ENCODE data around the gene PRKAB1. TPM values are rescaled to one million over a fixed set of nuclear protein-coding genes. Genes with fewer than 3 reads are reported as not detected.

The PRKAB1 gene
- total RNA-seq, 1 experiment from 2014 or later = 25.0 TPM

DNA sequence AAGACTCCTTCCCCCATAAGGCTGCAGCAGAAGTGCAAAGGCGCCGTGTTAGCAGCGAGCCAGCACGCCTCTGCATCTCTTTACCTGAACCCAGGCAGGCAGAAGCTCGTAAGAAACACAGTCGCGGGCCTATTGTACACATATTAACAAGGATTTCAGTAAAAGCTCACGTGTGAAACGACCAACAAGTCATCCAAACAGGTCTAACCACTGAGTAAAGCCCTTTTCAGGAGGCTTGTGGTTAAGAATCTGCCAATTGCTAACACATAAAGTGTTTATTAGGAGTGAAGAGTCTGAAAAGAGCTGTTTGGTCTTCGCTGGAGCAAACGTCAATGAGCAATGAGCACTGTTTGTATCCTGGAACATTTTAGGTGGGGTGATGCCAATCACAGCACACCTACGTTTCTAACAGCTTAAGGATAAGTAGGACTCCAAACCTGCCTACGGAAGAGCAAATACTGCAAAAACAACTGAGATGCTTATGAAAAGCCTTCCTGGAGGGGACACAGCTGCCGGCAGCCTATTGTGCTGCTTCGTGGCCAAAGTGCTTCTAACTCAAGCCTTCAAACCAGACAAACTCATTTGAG lies 43.1 kb downstream of the PRKAB1 start:
- ChIA-PET CTCF (interaction anchor here (1.2 kb wide), 1 partner anchor 16 kb away, joined by 4 read pairs; no protein-coding TSS in a partner anchor), POLR2A (no interaction called here), RAD21 (ENCODE audit: low non-redundant PET in 1 of 2, low total read pairs in 2 of 2, uncharacterized antibody in 2 of 2, unreplicated experiment in 2 of 2) (no interaction called here)
- no peaks in the 10 kb centered on the region for H4K20me1 ChIP-seq (ENCODE audit: insufficient read depth)
- intact Hi-C loops (cut with micrococcal nuclease) = no loop called here
- H3K4me1 ChIP-seq (ENCODE audit: control insufficient read depth in 1 of 2, insufficient read depth in 2 of 2, low read length in 2 of 2) = peaks cover 6 to 10% of the 10 kb centered on the region in 2 experiments
- no peak overlapping the region for H3K4me2 ChIP-seq (ENCODE audit: low read length)
- no peaks in the 10 kb centered on the region; the same call in 1 of the 2 replicates for H3K79me2 ChIP-seq (ENCODE audit: insufficient read depth, low read length)
- no peak overlapping the region for H3K9ac ChIP-seq (ENCODE audit: low read length)
- no peak overlapping the region for H3K27ac ChIP-seq (ENCODE audit: low read depth, low read length)
- no TSS peak for BruUV-seq (replicated peaks)
- no peak for ATAC-seq
- no peaks in the 10 kb centered on the region for H3K27me3 ChIP-seq (ENCODE audit: insufficient read depth, low read length)
- no peak for TF ChIP-seq CBX3 (IDR thresholded peaks at IDR 0.05; ENCODE audit: low read depth)
- no peaks in the 10 kb centered on the region for H3K9me2 ChIP-seq (ENCODE audit: insufficient read depth)
- H2AFZ ChIP-seq (ENCODE audit: low read depth, low read length, poor library complexity, severe bottlenecking) = no peak overlapping the region
- no peaks in the 10 kb centered on the region for H3K9me3 ChIP-seq (ENCODE audit: control insufficient read depth in 1 of 2, insufficient read depth in 1 of 2, low read depth in 1 of 2, low read length in 2 of 2)
- DNase-seq (ENCODE audit: low read depth, low spot score) = no peak
- H3K36me3 ChIP-seq (ENCODE audit: control insufficient read depth in 1 of 2, insufficient read depth in 2 of 2, low read length in 2 of 2) = peaks cover 30 to 60% of the 10 kb centered on the region in 2 experiments
- H3K4me3 ChIP-seq (replicated peaks in 1 of 2; ENCODE audit: low read depth in 1 of 2, low read length in 2 of 2) = no peak overlapping the region

DNA sequence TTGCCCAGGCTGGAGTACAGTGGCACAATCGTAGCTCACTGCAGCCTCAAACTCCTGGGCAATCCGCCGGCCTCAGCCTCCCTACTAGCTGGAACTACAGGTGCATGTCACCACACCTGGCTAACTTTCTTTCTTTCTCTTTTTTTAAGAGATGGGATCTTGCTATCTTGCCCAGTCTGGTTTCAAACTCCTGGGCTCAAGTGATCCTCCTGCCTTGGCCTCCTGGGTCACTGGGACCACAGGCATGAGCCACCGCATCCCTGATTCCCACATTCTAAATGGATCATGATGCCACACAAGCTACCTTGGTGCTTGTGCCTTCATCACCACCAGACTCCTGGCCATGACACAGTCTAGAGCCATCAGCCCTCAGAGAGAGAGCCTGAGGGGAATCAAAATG lies 43.8 kb downstream of the PRKAB1 start:
- CTCF ChIA-PET = no interaction called here
- peaks cover 11 to 16% of the 10 kb centered on the region in 2 experiments for H3K4me1 ChIP-seq (ENCODE audit: control insufficient read depth in 1 of 2, insufficient read depth in 2 of 2, low read length in 2 of 2)
- no peaks in the 10 kb centered on the region; the same call in 1 of the 2 replicates for H3K79me2 ChIP-seq (ENCODE audit: insufficient read depth, low read length)
- intact Hi-C loops (cut with micrococcal nuclease) = no loop called here
- no peak for ATAC-seq
- peaks cover 28 to 62% of the 10 kb centered on the region in 2 experiments for H3K36me3 ChIP-seq (ENCODE audit: control insufficient read depth in 1 of 2, insufficient read depth in 2 of 2, low read length in 2 of 2)
- no peak overlapping the region for H3K27ac ChIP-seq (ENCODE audit: low read depth, low read length)
- H3K9me3 ChIP-seq (ENCODE audit: control insufficient read depth in 1 of 2, insufficient read depth in 1 of 2, low read depth in 1 of 2, low read length in 2 of 2) = no peaks in the 10 kb centered on the region
- H3K9me2 ChIP-seq (ENCODE audit: insufficient read depth) = no peaks in the 10 kb centered on the region
- H3K9ac ChIP-seq (ENCODE audit: low read length) = no peak overlapping the region
- no peak for DNase-seq (ENCODE audit: low read depth, low spot score)
- RAD21 ChIA-PET (ENCODE audit: low non-redundant PET in 1 of 2, low total read pairs in 2 of 2, uncharacterized antibody in 2 of 2, unreplicated experiment in 2 of 2) = no interaction called here
- no peaks in the 10 kb centered on the region for H3K27me3 ChIP-seq (ENCODE audit: insufficient read depth, low read length)
- no peak overlapping the region for H3K4me3 ChIP-seq (replicated peaks in 1 of 2; ENCODE audit: low read depth in 1 of 2, low read length in 2 of 2)
- POLR2A ChIA-PET = no interaction called here
- no peak overlapping the region for H2AFZ ChIP-seq (ENCODE audit: low read depth, low read length, poor library complexity, severe bottlenecking)
- no TSS peak for BruUV-seq (replicated peaks)
- no peaks in the 10 kb centered on the region for H4K20me1 ChIP-seq (ENCODE audit: insufficient read depth)
- H3K4me2 ChIP-seq (ENCODE audit: low read length) = no peak overlapping the region
- TF ChIP-seq POLR2A (IDR thresholded peaks at IDR 0.05; ENCODE audit: borderline replicate concordance, extremely low read depth, insufficient read depth, insufficient read length) (no peak), EZH2phosphoT487 (IDR thresholded peaks at IDR 0.05; ENCODE audit: borderline replicate concordance) (no peak), SIN3A (IDR thresholded peaks at IDR 0.05; ENCODE audit: low read depth) (no peak), REST (IDR thresholded peaks at IDR 0.05; ENCODE audit: low read depth) (no peak), ELF1 (IDR thresholded peaks at IDR 0.05; ENCODE audit: borderline replicate concordance, low read depth) (no peak), RAD21 (IDR thresholded peaks at IDR 0.05; ENCODE audit: low read depth) (no peak), ATF3 (IDR thresholded peaks at IDR 0.05) (no peak), CEBPB (IDR thresholded peaks at IDR 0.05; ENCODE audit: low read depth) (no peak), JUND (IDR thresholded peaks at IDR 0.05) (no peak), FOSL1 (IDR thresholded peaks at IDR 0.05; ENCODE audit: low read depth) (no peak), ZNF274 (IDR thresholded peaks at IDR 0.05; ENCODE audit: low read depth, low read length) (no peak), ZFX (IDR thresholded peaks at IDR 0.05) (no peak), POLR2AphosphoS5 (IDR thresholded peaks at IDR 0.05; ENCODE audit: low read depth, low read length) (no peak), SP1 (IDR thresholded peaks at IDR 0.05; ENCODE audit: low read depth) (no peak)
- TF ChIP-seq, protein P1, sequence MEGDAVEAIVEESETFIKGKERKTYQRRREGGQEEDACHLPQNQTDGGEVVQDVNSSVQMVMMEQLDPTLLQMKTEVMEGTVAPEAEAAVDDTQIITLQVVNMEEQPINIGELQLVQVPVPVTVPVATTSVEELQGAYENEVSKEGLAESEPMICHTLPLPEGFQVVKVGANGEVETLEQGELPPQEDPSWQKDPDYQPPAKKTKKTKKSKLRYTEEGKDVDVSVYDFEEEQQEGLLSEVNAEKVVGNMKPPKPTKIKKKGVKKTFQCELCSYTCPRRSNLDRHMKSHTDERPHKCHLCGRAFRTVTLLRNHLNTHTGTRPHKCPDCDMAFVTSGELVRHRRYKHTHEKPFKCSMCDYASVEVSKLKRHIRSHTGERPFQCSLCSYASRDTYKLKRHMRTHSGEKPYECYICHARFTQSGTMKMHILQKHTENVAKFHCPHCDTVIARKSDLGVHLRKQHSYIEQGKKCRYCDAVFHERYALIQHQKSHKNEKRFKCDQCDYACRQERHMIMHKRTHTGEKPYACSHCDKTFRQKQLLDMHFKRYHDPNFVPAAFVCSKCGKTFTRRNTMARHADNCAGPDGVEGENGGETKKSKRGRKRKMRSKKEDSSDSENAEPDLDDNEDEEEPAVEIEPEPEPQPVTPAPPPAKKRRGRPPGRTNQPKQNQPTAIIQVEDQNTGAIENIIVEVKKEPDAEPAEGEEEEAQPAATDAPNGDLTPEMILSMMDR (IDR thresholded peaks at IDR 0.05 in 2 of 3, conservative IDR thresholded peaks at IDR 0.05 in 1 of 3; ENCODE audit: borderline replicate concordance in 1 of 3, insufficient read depth in 1 of 3, low read depth in 2 of 3, low read length in 2 of 3) = no peak
- TF ChIP-seq, protein P2, sequence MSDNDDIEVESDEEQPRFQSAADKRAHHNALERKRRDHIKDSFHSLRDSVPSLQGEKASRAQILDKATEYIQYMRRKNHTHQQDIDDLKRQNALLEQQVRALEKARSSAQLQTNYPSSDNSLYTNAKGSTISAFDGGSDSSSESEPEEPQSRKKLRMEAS (IDR thresholded peaks at IDR 0.05) = no peak

All from HCT116 (cell line).